Transverse colon (tissue), 4 donors: ENCODE measurements around the gene ORMDL2.

ENCODE experiments used
- CTCF ChIP-seq, 5 experiments: fragments of 200-600 bp in 3 of 5; fragments of 450-650 bp in 2 of 5; sonication (generic) in 3 of 5; IDR thresholded peaks; 1 replicate in 2 of 5; 2 replicates in 3 of 5; pipeline ENCODE4 v1.5.1; 2016 to 2017; ENCODE audit warnings: antibody characterized with exemption in 5 of 5, inconsistent platforms in 3 of 5, mild to moderate bottlenecking in 2 of 5, moderate library complexity in 1 of 5
- EP300 ChIP-seq: sonication (generic); formaldehyde crosslinking; IDR thresholded peaks from one replicate; pipeline ENCODE4 v1.6.1; 2017; ENCODE audit warnings: antibody characterized with exemption, low read depth
- POLR2A ChIP-seq: fragments of 450-650 bp; IDR thresholded peaks from one replicate; pipeline ENCODE4 v1.6.1; 2016; ENCODE audit warnings: antibody characterized with exemption, mild to moderate bottlenecking, moderate library complexity
- POLR2AphosphoS5 ChIP-seq, 3 donors: sonication (generic); formaldehyde crosslinking; IDR thresholded peaks; one replicate each; pipeline ENCODE4 v1.6.1; 2016; ENCODE audit warnings: antibody characterized with exemption in 3 of 3

GRCh38 chr12:55845785-55846496, 28.1 kb downstream of the ORMDL2 start:
- TF ChIP-seq CTCF (IDR thresholded peaks at IDR 0.05), result no peak
- TF ChIP-seq POLR2AphosphoS5 (IDR thresholded peaks at IDR 0.05), result no peak
- no peak for TF ChIP-seq EP300
- no peak for TF ChIP-seq POLR2A
